HG03159 (cell line): Measurements from ENCODE around the gene FIBCD1.

ENCODE experiments used
- ATAC-seq: cut with Tn5 transposase; IDR thresholded peaks from one replicate; pipeline ENCODE4 v1.9.1; 2021; ENCODE audit warnings: mild to moderate bottlenecking, moderate library complexity; ENCODE audit not compliant: unreplicated experiment

FIBCD1 gene

GRCh38 chr9:130897105-130897751 is 41.8 kb downstream of the FIBCD1 start:
- no peak for ATAC-seq

- ATAC-seq: no peak
Observed at GRCh38 chr9:130896233-130897014, 42.6 kb downstream of the FIBCD1 start, which contains the start of gene QRFP. Gene QRFP, minus strand, starts transcription at chr9:130896812. Its CDS starts 2,974 bp downstream, at chr9:130893838.

- ATAC-seq: no peak
Observed at GRCh38 chr9:130895481-130896232, 43.4 kb downstream of the FIBCD1 start.

- no peak for ATAC-seq
Observed at GRCh38 chr9:130895038-130895437, 44.0 kb downstream of the FIBCD1 start.

- ATAC-seq: no peak
Observed at GRCh38 chr9:130894546-130894945, 44.5 kb downstream of the FIBCD1 start.

- ATAC-seq: no peak
Observed at GRCh38 chr9:130893341-130894101, 45.5 kb downstream of the FIBCD1 start.

GRCh38 chr9:130892477-130893304 is 46.4 kb downstream of the FIBCD1 start:
- ATAC-seq: no peak

- ATAC-seq: no peak
Observed at GRCh38 chr9:130891688-130892476, 47.2 kb downstream of the FIBCD1 start.

GRCh38 chr9:130890870-130891687 is 48.0 kb downstream of the FIBCD1 start:
- no peak for ATAC-seq

- ATAC-seq: no peak
Observed at GRCh38 chr9:130890124-130890523, 48.9 kb downstream of the FIBCD1 start.

GRCh38 chr9:130888146-130888885 is 50.7 kb downstream of the FIBCD1 start:
- ATAC-seq: no peak

- no peak for ATAC-seq
Observed at GRCh38 chr9:130887494-130888144, 51.4 kb downstream of the FIBCD1 start.

- no peak for ATAC-seq
Observed at GRCh38 chr9:130886981-130887380, 52.1 kb downstream of the FIBCD1 start.

GRCh38 chr9:130885484-130886375 is 53.3 kb downstream of the FIBCD1 start:
- ATAC-seq: no peak

GRCh38 chr9:130884542-130885483 is 54.2 kb downstream of the FIBCD1 start:
- ATAC-seq: no peak
